SK-N-SH (cell line): ENCODE results near the gene GARS1.

Source experiments
- EZH2phosphoT487 ChIP-seq: fragments of 200-600 bp; sonication (generic); IDR thresholded peaks from 2 replicates; pipeline ENCODE4 v1.6.1; 2017; ENCODE audit warnings: low read depth, mixed run types, mild to moderate bottlenecking, antibody characterized with exemption, moderate library complexity, borderline replicate concordance
- FOSL2 ChIP-seq: IDR thresholded peaks from 2 replicates; pipeline ENCODE4 v1.4.0; 2012; ENCODE audit warnings: low read depth, mild to moderate bottlenecking, moderate library complexity, borderline replicate concordance
- NRF1 ChIP-seq: IDR thresholded peaks from 2 replicates; pipeline ENCODE4 v1.6.1; 2012; ENCODE audit warnings: low read depth, mild to moderate bottlenecking, low read length
- POLR2AphosphoS5 ChIP-seq: IDR thresholded peaks from 2 replicates; pipeline ENCODE4 v1.6.1; 2012; ENCODE audit warnings: low read depth, low read length
- RAD21 ChIP-seq: IDR thresholded peaks from 2 replicates; pipeline ENCODE4 v1.6.1; 2012; ENCODE audit warnings: mild to moderate bottlenecking, low read length
- SIN3A ChIP-seq: IDR thresholded peaks from 2 replicates; pipeline ENCODE4 v1.6.1; 2012; ENCODE audit warnings: low read depth, mild to moderate bottlenecking, low read length, moderate library complexity, borderline replicate concordance
- SMC3 ChIP-seq: IDR thresholded peaks from 2 replicates; pipeline ENCODE4 v1.6.1; 2012; ENCODE audit warnings: low read depth, low read length, improper control_type of control experiment
- TAF1 ChIP-seq: IDR thresholded peaks from 2 replicates; pipeline ENCODE4 v1.6.1; 2012; ENCODE audit warnings: low read depth, mild to moderate bottlenecking, low read length, moderate library complexity, borderline replicate concordance
- TF ChIP-seq, protein P1 (sequence below): fragments of 200-600 bp; sonication (generic); IDR thresholded peaks from 2 replicates; pipeline ENCODE4 v1.6.1; 2017; ENCODE audit warnings: antibody characterized with exemption, mild to moderate bottlenecking, moderate library complexity
- TF ChIP-seq, protein P2 (sequence below): fragments of 150-350 bp; IDR thresholded peaks from 2 replicates; pipeline ENCODE4 v1.6.1; 2017; ENCODE audit warnings: antibody characterized with exemption, low read length, low read depth, borderline replicate concordance

DNA sequence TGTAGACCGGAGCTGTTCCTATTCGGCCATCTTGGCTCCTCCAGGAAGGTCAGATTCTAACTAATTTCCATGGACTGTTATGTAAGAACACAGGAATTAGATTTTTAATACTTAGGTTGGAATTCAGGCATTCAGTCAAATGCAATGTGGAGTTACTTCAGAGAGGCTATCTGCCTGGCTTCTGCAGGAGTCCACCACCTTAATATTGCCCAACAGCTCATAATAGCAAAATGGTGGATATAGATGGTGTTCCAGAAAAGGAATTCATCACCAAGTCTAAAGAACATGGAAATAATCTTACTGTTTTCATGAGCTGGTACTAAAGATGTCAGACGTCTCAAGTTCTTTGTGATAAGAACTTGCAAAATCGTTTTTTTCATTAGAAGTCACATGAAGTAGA is 48.1 kb downstream of the GARS1 start:
- TF ChIP-seq, protein P1, sequence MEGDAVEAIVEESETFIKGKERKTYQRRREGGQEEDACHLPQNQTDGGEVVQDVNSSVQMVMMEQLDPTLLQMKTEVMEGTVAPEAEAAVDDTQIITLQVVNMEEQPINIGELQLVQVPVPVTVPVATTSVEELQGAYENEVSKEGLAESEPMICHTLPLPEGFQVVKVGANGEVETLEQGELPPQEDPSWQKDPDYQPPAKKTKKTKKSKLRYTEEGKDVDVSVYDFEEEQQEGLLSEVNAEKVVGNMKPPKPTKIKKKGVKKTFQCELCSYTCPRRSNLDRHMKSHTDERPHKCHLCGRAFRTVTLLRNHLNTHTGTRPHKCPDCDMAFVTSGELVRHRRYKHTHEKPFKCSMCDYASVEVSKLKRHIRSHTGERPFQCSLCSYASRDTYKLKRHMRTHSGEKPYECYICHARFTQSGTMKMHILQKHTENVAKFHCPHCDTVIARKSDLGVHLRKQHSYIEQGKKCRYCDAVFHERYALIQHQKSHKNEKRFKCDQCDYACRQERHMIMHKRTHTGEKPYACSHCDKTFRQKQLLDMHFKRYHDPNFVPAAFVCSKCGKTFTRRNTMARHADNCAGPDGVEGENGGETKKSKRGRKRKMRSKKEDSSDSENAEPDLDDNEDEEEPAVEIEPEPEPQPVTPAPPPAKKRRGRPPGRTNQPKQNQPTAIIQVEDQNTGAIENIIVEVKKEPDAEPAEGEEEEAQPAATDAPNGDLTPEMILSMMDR: no peak
- no peak for TF ChIP-seq FOSL2
- no peak for TF ChIP-seq TAF1
- no peak for TF ChIP-seq RAD21
- no peak for TF ChIP-seq SMC3
- TF ChIP-seq, protein P2, sequence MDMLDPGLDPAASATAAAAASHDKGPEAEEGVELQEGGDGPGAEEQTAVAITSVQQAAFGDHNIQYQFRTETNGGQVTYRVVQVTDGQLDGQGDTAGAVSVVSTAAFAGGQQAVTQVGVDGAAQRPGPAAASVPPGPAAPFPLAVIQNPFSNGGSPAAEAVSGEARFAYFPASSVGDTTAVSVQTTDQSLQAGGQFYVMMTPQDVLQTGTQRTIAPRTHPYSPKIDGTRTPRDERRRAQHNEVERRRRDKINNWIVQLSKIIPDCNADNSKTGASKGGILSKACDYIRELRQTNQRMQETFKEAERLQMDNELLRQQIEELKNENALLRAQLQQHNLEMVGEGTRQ: no peak
- no peak for TF ChIP-seq SIN3A
- TF ChIP-seq EZH2phosphoT487: no peak
- no peak for TF ChIP-seq POLR2AphosphoS5
- TF ChIP-seq NRF1: no peak
